ENCODE measurements around the gene ARHGAP32.
A peak's percentile ranks its signal among the peaks of the same experiment; 100 is the strongest.

Gene ARHGAP32

GRCh38 chr11:128985880-128986279, 206.2 kb downstream of the ARHGAP32 start:
- no peak for DNase-seq (ENCODE audit: low spot score)
- no peak overlapping the region for H3K27ac ChIP-seq
- TF ChIP-seq CTCF (conservative IDR thresholded peaks at IDR 0.05; ENCODE audit: low read depth), result no peak
- ChIA-PET CTCF (interaction anchor here (0.6 kb wide), 1 partner anchor 9 kb away, joined by 3 read pairs; no protein-coding TSS in a partner anchor), POLR2A (ENCODE audit: low non-redundant PET) (no interaction called here)

DNA sequence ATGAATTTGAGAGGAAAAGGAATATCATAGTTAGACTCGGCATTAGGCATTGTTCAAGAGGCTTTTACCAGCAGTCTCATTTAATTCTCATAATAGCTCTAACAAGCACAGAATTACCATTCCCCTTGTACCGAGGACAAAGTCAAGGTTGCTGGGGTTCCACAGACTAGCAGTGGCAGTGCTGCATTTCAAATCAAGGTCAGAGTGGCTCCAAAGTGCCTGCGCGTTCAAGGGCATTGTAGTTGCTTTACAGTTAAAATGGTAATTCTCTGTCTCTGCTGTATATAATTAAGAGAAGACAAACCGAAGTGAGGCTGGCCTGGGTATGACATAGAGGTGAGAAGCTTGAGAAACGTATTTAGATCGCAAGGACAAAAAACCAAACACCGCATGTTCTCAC, 209.1 kb downstream of the ARHGAP32 start:
- no peak overlapping the region for H3K27ac ChIP-seq
- DNase-seq (ENCODE audit: low spot score), result no peak
- CTCF ChIA-PET, result no interaction called here
- no peak for TF ChIP-seq CTCF (conservative IDR thresholded peaks at IDR 0.05; ENCODE audit: low read depth)
- POLR2A ChIA-PET (ENCODE audit: low non-redundant PET), result no interaction called here

GRCh38 chr11:128981254-128981653, 210.9 kb downstream of the ARHGAP32 start:
- H3K27ac ChIP-seq, result no peak overlapping the region
- POLR2A ChIA-PET (ENCODE audit: low non-redundant PET), result no interaction called here
- CTCF ChIA-PET, result interaction anchor here (1.6 kb wide), 1 partner anchor 25 kb away, joined by 5 read pairs; no protein-coding TSS in a partner anchor
- TF ChIP-seq CTCF (conservative IDR thresholded peaks at IDR 0.05; ENCODE audit: low read depth), result no peak
- DNase-seq (ENCODE audit: low spot score), result peak; percentile 25

- POLR2A ChIA-PET (ENCODE audit: low non-redundant PET), result no interaction called here
- CTCF ChIA-PET, result no interaction called here
These were observed 221.4 kb downstream of the ARHGAP32 start for GRCh38 chr11:128970598-128971190.

GRCh38 chr11:128968916-128969315, 223.2 kb downstream of the ARHGAP32 start:
- POLR2A ChIA-PET (ENCODE audit: low non-redundant PET), result no interaction called here
- DNase-seq (ENCODE audit: low spot score), result no peak

More at GRCh38 chr11:128970598-128971190, 221.4 kb downstream of the ARHGAP32 start:
- no peak overlapping the region for H3K27ac ChIP-seq
- no peak for TF ChIP-seq CTCF (conservative IDR thresholded peaks at IDR 0.05; ENCODE audit: low read depth)
- no peak for DNase-seq (ENCODE audit: low spot score)

DNA sequence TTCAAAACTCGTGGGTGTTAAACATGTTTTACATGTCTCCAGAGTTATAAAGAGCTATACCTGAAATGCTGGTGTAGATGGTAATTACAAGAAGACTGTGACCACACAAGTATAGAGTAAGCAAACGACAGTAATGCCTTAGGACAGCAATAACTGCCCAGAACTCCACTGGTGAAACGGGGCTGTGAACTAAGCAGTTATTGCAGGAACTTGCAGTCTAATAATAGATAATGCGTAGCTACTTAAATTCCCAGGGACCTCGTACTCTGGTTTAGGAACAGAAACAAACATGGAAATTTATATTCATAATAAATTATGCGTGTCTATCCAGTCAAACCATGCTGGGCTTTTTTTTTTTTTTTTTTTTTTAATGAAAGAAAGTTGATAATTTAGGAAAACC, 224.5 kb downstream of the ARHGAP32 start:
- ChIA-PET CTCF (interaction anchor here (0.5 kb wide), 1 partner anchor 239 kb away, joined by 4 read pairs; no protein-coding TSS in a partner anchor), POLR2A (ENCODE audit: low non-redundant PET) (no interaction called here)
- no peak overlapping the region for H3K27ac ChIP-seq
- TF ChIP-seq CTCF (conservative IDR thresholded peaks at IDR 0.05; ENCODE audit: low read depth), result no peak
- no peak for DNase-seq (ENCODE audit: low spot score)

More at GRCh38 chr11:128968916-128969315, 223.2 kb downstream of the ARHGAP32 start:
- CTCF ChIA-PET, result no interaction called here
- no peak overlapping the region for H3K27ac ChIP-seq
- TF ChIP-seq CTCF (conservative IDR thresholded peaks at IDR 0.05; ENCODE audit: low read depth), result no peak
